GM21423 (cell line): Measurements from ENCODE around the gene ARMH3.

Source experiments
- ATAC-seq: cut with Tn5 transposase; IDR thresholded peaks from one replicate; pipeline ENCODE4 v1.9.1; 2021; ENCODE audit warnings: mild to moderate bottlenecking, moderate library complexity; ENCODE audit not compliant: unreplicated experiment

ARMH3 gene

GRCh38 chr10:101950213-101950612 is 105.8 kb downstream of the ARMH3 start:
- no peak for ATAC-seq

- ATAC-seq: no peak
Measured at GRCh38 chr10:101941871-101942270, 114.1 kb downstream of the ARMH3 start.

GRCh38 chr10:101940916-101941315 is 115.1 kb downstream of the ARMH3 start:
- no peak for ATAC-seq

- ATAC-seq: no peak
Measured at GRCh38 chr10:101939729-101940128, 116.2 kb downstream of the ARMH3 start.

- no peak for ATAC-seq
Measured at GRCh38 chr10:101939008-101939648, 116.8 kb downstream of the ARMH3 start.

GRCh38 chr10:101938305-101939007 is 117.5 kb downstream of the ARMH3 start:
- ATAC-seq: no peak

GRCh38 chr10:101935431-101935830 is 120.5 kb downstream of the ARMH3 start:
- ATAC-seq: no peak

- ATAC-seq: no peak
Measured at GRCh38 chr10:101934686-101935305, 121.2 kb downstream of the ARMH3 start.

- ATAC-seq: no peak
Measured at GRCh38 chr10:101933976-101934375, 122.0 kb downstream of the ARMH3 start.

- ATAC-seq: no peak
Measured at GRCh38 chr10:101932183-101932582, 123.8 kb downstream of the ARMH3 start.

- no peak for ATAC-seq
Measured at GRCh38 chr10:101925027-101925426, 130.9 kb downstream of the ARMH3 start.

- no peak for ATAC-seq
Measured at GRCh38 chr10:101923256-101923655, 132.7 kb downstream of the ARMH3 start.

GRCh38 chr10:101922846-101923245 is 133.1 kb downstream of the ARMH3 start:
- ATAC-seq: no peak

GRCh38 chr10:101920546-101920945 is 135.4 kb downstream of the ARMH3 start:
- no peak for ATAC-seq

- ATAC-seq: no peak
Measured at GRCh38 chr10:101919026-101919770, 136.8 kb downstream of the ARMH3 start.

GRCh38 chr10:101912561-101913179 is 143.3 kb downstream of the ARMH3 start:
- no peak for ATAC-seq

GRCh38 chr10:101906586-101907183 is 149.3 kb downstream of the ARMH3 start:
- ATAC-seq: no peak

GRCh38 chr10:101905251-101905650 is 150.7 kb downstream of the ARMH3 start:
- ATAC-seq: no peak

- ATAC-seq: peak; percentile 56
Measured at GRCh38 chr10:101903827-101904550, 152.0 kb downstream of the ARMH3 start.

GRCh38 chr10:101902820-101903145 is 153.2 kb downstream of the ARMH3 start:
- no peak for ATAC-seq
